HEK293 (cell line): ENCODE data around the gene KARS1.

ENCODE experiments used
- FEZF1 ChIP-seq: fragments of 450-650 bp; formaldehyde crosslinking; IDR thresholded peaks from 2 replicates; pipeline ENCODE4 v1.5.1; 2016; ENCODE audit warnings: missing biosample characterization, missing genetic modification characterization
- HOXC10 ChIP-seq: sonication (generic); formaldehyde crosslinking; IDR thresholded peaks from 2 replicates; pipeline ENCODE4 v1.8.1; 2023; ENCODE audit warnings: mild to moderate bottlenecking, missing genetic modification reagents
- KLF8 ChIP-seq: fragments of 450-650 bp; formaldehyde crosslinking; IDR thresholded peaks from 2 replicates; pipeline ENCODE4 v1.5.1; 2016; ENCODE audit warnings: missing biosample characterization, missing genetic modification characterization
- KLF9 ChIP-seq: fragments of 450-650 bp; formaldehyde crosslinking; IDR thresholded peaks from 2 replicates; pipeline ENCODE4 v1.5.1; 2016; ENCODE audit warnings: missing biosample characterization, missing genetic modification characterization, low read depth
- OSR2 ChIP-seq: fragments of 450-650 bp; formaldehyde crosslinking; IDR thresholded peaks from 2 replicates; pipeline ENCODE4 v1.5.1; 2016; ENCODE audit warnings: missing biosample characterization, missing genetic modification characterization
- SP2 ChIP-seq: fragments of 450-650 bp; formaldehyde crosslinking; IDR thresholded peaks from 2 replicates; pipeline ENCODE4 v1.5.1; 2016; ENCODE audit warnings: missing biosample characterization, missing genetic modification characterization
- ZBTB10 ChIP-seq: fragments of 450-650 bp; formaldehyde crosslinking; IDR thresholded peaks from 2 replicates; pipeline ENCODE4 v1.5.1; 2016; ENCODE audit warnings: missing biosample characterization, missing genetic modification characterization
- ZFP41 ChIP-seq: fragments of 450-650 bp; formaldehyde crosslinking; IDR thresholded peaks from 2 replicates; pipeline ENCODE4 v1.5.1; 2016; ENCODE audit warnings: missing biosample characterization, missing genetic modification characterization, borderline replicate concordance
- ZFP69B ChIP-seq: fragments of 450-650 bp; formaldehyde crosslinking; IDR thresholded peaks from 2 replicates; pipeline ENCODE4 v1.5.1; 2016; ENCODE audit warnings: missing biosample characterization, missing genetic modification characterization
- ZNF211 ChIP-seq: fragments of 450-650 bp; formaldehyde crosslinking; IDR thresholded peaks from 2 replicates; pipeline ENCODE4 v1.5.1; 2016; ENCODE audit warnings: low read depth, missing biosample characterization, missing genetic modification characterization
- ZNF223 ChIP-seq: fragments of 450-650 bp; formaldehyde crosslinking; IDR thresholded peaks from 2 replicates; pipeline ENCODE4 v1.5.1; 2016; ENCODE audit warnings: missing biosample characterization, missing genetic modification characterization
- ZNF239 ChIP-seq: fragments of 450-650 bp; formaldehyde crosslinking; IDR thresholded peaks from 2 replicates; pipeline ENCODE4 v1.5.1; 2016; ENCODE audit warnings: missing biosample characterization, missing genetic modification characterization
- ZNF266 ChIP-seq: fragments of 450-650 bp; formaldehyde crosslinking; IDR thresholded peaks from 2 replicates; pipeline ENCODE4 v1.5.1; 2016; ENCODE audit warnings: missing biosample characterization, missing genetic modification characterization, low read depth
- ZNF274 ChIP-seq, 2 experiments: fragments of 200-500 bp in 1 of 2; fragments of 450-650 bp in 1 of 2; sonication (Bioruptor generic) in 1 of 2; formaldehyde crosslinking in 1 of 2; IDR thresholded peaks; 2 replicates each; pipeline versions ENCODE4 v1.5.1 to v1.6.1; 2014 to 2016; ENCODE audit warnings: borderline replicate concordance in 1 of 2, inconsistent platforms in 1 of 2, low read length in 1 of 2, missing biosample characterization in 1 of 2, missing genetic modification characterization in 1 of 2
- ZNF350 ChIP-seq: fragments of 450-650 bp; formaldehyde crosslinking; IDR thresholded peaks from 2 replicates; pipeline ENCODE4 v1.5.0; 2017; ENCODE audit warnings: missing biosample characterization, mild to moderate bottlenecking, missing genetic modification characterization
- ZNF449 ChIP-seq: fragments of 450-650 bp; formaldehyde crosslinking; IDR thresholded peaks from 2 replicates; pipeline ENCODE4 v1.5.1; 2017; ENCODE audit warnings: missing biosample characterization, mild to moderate bottlenecking, missing genetic modification characterization, moderate library complexity
- ZNF48 ChIP-seq: fragments of 450-650 bp; formaldehyde crosslinking; IDR thresholded peaks from 2 replicates; pipeline ENCODE4 v1.5.1; 2016; ENCODE audit warnings: missing biosample characterization, missing genetic modification characterization
- ZNF510 ChIP-seq: fragments of 450-650 bp; formaldehyde crosslinking; IDR thresholded peaks from 2 replicates; pipeline ENCODE4 v1.5.1; 2018; ENCODE audit warnings: mild to moderate bottlenecking, missing genetic modification characterization, missing biosample characterization; ENCODE audit not compliant: insufficient replicate concordance
- ZNF514 ChIP-seq: fragments of 450-650 bp; formaldehyde crosslinking; IDR thresholded peaks from 2 replicates; pipeline ENCODE4 v1.5.1; 2016; ENCODE audit warnings: missing biosample characterization, missing genetic modification characterization
- ZNF580 ChIP-seq: fragments of 450-650 bp; formaldehyde crosslinking; IDR thresholded peaks from 2 replicates; pipeline ENCODE4 v1.5.1; 2016; ENCODE audit warnings: missing biosample characterization, missing genetic modification characterization
- ZNF624 ChIP-seq: fragments of 450-650 bp; formaldehyde crosslinking; IDR thresholded peaks from 2 replicates; pipeline ENCODE4 v1.5.1; 2017; ENCODE audit warnings: missing biosample characterization, missing genetic modification characterization
- ZNF626 ChIP-seq: fragments of 450-650 bp; sonication (Bioruptor Pico); formaldehyde crosslinking; IDR thresholded peaks from 2 replicates; pipeline ENCODE4 v1.5.1; 2018; ENCODE audit warnings: missing biosample characterization, missing genetic modification characterization, inconsistent platforms
- ZNF654 ChIP-seq: fragments of 450-650 bp; formaldehyde crosslinking; IDR thresholded peaks from 2 replicates; pipeline ENCODE4 v1.5.1; 2016; ENCODE audit warnings: low read depth, missing biosample characterization, missing genetic modification characterization
- ZNF670 ChIP-seq: fragments of 450-650 bp; formaldehyde crosslinking; IDR thresholded peaks from 2 replicates; pipeline ENCODE4 v1.5.1; 2016; ENCODE audit warnings: missing biosample characterization, missing genetic modification characterization, low read depth
- ZNF707 ChIP-seq: fragments of 450-650 bp; formaldehyde crosslinking; IDR thresholded peaks from 2 replicates; pipeline ENCODE4 v1.5.1; 2016; ENCODE audit warnings: missing biosample characterization, missing genetic modification characterization
- ZNF830 ChIP-seq: fragments of 450-650 bp; IDR thresholded peaks from 2 replicates; pipeline ENCODE4 v1.5.0; 2018; ENCODE audit warnings: missing biosample characterization, missing genetic modification characterization, low read depth, mild to moderate bottlenecking, moderate library complexity
- ZSCAN4 ChIP-seq: fragments of 450-650 bp; formaldehyde crosslinking; IDR thresholded peaks from 2 replicates; pipeline ENCODE4 v1.5.1; 2017; ENCODE audit warnings: missing biosample characterization, missing genetic modification characterization
- ZXDB ChIP-seq: fragments of 450-650 bp; formaldehyde crosslinking; IDR thresholded peaks from 2 replicates; pipeline ENCODE4 v1.5.1; 2016; ENCODE audit warnings: missing biosample characterization, missing genetic modification characterization
- TF ChIP-seq, protein P1 (sequence below): fragments of 450-650 bp; formaldehyde crosslinking; IDR thresholded peaks from 2 replicates; pipeline ENCODE4 v1.5.1; 2016; ENCODE audit warnings: missing biosample characterization, missing genetic modification characterization, low read depth
- TF ChIP-seq, protein P2 (sequence below): fragments of 450-650 bp; formaldehyde crosslinking; IDR thresholded peaks from 2 replicates; pipeline ENCODE4 v1.5.1; 2017; ENCODE audit warnings: missing biosample characterization, missing genetic modification characterization

Gene KARS1

GRCh38 chr16:75622761-75623605, 24.5 kb downstream of the KARS1 start, which contains the start of gene ADAT1 (continued):
- no peak for TF ChIP-seq ZNF624 (tag by site-specific recombination)
- TF ChIP-seq, protein P1, sequence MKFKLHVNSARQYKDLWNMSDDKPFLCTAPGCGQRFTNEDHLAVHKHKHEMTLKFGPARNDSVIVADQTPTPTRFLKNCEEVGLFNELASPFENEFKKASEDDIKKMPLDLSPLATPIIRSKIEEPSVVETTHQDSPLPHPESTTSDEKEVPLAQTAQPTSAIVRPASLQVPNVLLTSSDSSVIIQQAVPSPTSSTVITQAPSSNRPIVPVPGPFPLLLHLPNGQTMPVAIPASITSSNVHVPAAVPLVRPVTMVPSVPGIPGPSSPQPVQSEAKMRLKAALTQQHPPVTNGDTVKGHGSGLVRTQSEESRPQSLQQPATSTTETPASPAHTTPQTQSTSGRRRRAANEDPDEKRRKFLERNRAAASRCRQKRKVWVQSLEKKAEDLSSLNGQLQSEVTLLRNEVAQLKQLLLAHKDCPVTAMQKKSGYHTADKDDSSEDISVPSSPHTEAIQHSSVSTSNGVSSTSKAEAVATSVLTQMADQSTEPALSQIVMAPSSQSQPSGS: peak; percentile 94
- no peak for TF ChIP-seq ZNF830
- TF ChIP-seq ZNF223 (tag by site-specific recombination): no peak
- no peak for TF ChIP-seq ZNF514
- TF ChIP-seq ZNF350: no peak
- 0 out of 2 replicates have a peak, but pooled peaks have one; percentile 35 for TF ChIP-seq ZNF449 (tag by site-specific recombination)
- TF ChIP-seq ZNF211: no peak
- peak; percentile 90 for TF ChIP-seq ZXDB (tag by site-specific recombination)
- TF ChIP-seq ZSCAN4 (tag by site-specific recombination): no peak
- TF ChIP-seq ZNF266 (tag by site-specific recombination): no peak
- no peak for TF ChIP-seq ZNF48
- TF ChIP-seq KLF8: peak; percentile 44; the same call in 1 of the 2 replicates
- 0 out of 2 replicates have a peak, but pooled peaks have one; percentile 53 for TF ChIP-seq KLF9 (tag by site-specific recombination)
- TF ChIP-seq ZNF626 (tag by site-specific recombination): no peak
- peak; percentile 44; the same call in 1 of the 2 replicates for TF ChIP-seq ZFP69B (tag by site-specific recombination)
- no peak for TF ChIP-seq ZBTB10 (tag by site-specific recombination)
- TF ChIP-seq, protein P2, sequence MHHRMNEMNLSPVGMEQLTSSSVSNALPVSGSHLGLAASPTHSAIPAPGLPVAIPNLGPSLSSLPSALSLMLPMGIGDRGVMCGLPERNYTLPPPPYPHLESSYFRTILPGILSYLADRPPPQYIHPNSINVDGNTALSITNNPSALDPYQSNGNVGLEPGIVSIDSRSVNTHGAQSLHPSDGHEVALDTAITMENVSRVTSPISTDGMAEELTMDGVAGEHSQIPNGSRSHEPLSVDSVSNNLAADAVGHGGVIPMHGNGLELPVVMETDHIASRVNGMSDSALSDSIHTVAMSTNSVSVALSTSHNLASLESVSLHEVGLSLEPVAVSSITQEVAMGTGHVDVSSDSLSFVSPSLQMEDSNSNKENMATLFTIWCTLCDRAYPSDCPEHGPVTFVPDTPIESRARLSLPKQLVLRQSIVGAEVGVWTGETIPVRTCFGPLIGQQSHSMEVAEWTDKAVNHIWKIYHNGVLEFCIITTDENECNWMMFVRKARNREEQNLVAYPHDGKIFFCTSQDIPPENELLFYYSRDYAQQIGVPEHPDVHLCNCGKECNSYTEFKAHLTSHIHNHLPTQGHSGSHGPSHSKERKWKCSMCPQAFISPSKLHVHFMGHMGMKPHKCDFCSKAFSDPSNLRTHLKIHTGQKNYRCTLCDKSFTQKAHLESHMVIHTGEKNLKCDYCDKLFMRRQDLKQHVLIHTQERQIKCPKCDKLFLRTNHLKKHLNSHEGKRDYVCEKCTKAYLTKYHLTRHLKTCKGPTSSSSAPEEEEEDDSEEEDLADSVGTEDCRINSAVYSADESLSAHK (tag by site-specific recombination): no peak
- TF ChIP-seq OSR2 (tag by site-specific recombination): no peak
- no peak for TF ChIP-seq ZFP41 (tag by site-specific recombination)
- TF ChIP-seq ZNF670 (tag by site-specific recombination): no peak
- no peak for TF ChIP-seq ZNF510 (tag by site-specific recombination)
- no peak for TF ChIP-seq ZNF654 (tag by site-specific recombination)
- no peak for TF ChIP-seq ZNF707 (tag by site-specific recombination)
- peak; percentile 47; the same call in 1 of the 2 replicates for TF ChIP-seq ZNF239 (tag by site-specific recombination)
- TF ChIP-seq SP2 (tag by site-specific recombination): peak; percentile 75
- peak; percentile 78 for TF ChIP-seq ZNF580
- no peak for TF ChIP-seq HOXC10 (CRISPR knock-in tag)
- no peak for TF ChIP-seq ZNF274 (IDR thresholded peaks at IDR 0.05; ENCODE audit: low read length)
- no peak for TF ChIP-seq ZNF274 (tag by site-specific recombination; IDR thresholded peaks at IDR 0.05; ENCODE audit: borderline replicate concordance)
- no peak for TF ChIP-seq FEZF1 (tag by site-specific recombination)
